Peyer's patch (tissue), 4 donors: Measurements from ENCODE around the gene SCGB3A1.

Source experiments
- CTCF ChIP-seq, 6 experiments: fragments of 450-650 bp in 4 of 6; fragments of 200-600 bp in 2 of 6; sonication (generic) in 1 of 6; IDR thresholded peaks; one replicate each; pipeline ENCODE4 v1.5.1; 2017 to 2019; ENCODE audit warnings: antibody characterized with exemption in 6 of 6, mild to moderate bottlenecking in 3 of 6, moderate library complexity in 1 of 6
- POLR2A ChIP-seq, 2 donors: fragments of 450-650 bp; IDR thresholded peaks; one replicate each; pipeline ENCODE4 v1.5.1; 2017; ENCODE audit warnings: antibody characterized with exemption in 2 of 2, mild to moderate bottlenecking in 2 of 2, moderate library complexity in 2 of 2

GRCh38 chr5:180628827-180629750, 37.8 kb upstream of the SCGB3A1 start:
- TF ChIP-seq CTCF (IDR thresholded peaks at IDR 0.05): no peak
- no peak for TF ChIP-seq POLR2A (IDR thresholded peaks at IDR 0.05)
